Measurements from ENCODE around the gene IFITM10. TPM values are rescaled to one million over a fixed set of nuclear protein-coding genes. Genes with fewer than 3 reads are reported as not detected.

The IFITM10 gene
- total RNA-seq, 4 donors from 2014 or later: 0.79 to 2.3 (median 1.6) TPM

DNA sequence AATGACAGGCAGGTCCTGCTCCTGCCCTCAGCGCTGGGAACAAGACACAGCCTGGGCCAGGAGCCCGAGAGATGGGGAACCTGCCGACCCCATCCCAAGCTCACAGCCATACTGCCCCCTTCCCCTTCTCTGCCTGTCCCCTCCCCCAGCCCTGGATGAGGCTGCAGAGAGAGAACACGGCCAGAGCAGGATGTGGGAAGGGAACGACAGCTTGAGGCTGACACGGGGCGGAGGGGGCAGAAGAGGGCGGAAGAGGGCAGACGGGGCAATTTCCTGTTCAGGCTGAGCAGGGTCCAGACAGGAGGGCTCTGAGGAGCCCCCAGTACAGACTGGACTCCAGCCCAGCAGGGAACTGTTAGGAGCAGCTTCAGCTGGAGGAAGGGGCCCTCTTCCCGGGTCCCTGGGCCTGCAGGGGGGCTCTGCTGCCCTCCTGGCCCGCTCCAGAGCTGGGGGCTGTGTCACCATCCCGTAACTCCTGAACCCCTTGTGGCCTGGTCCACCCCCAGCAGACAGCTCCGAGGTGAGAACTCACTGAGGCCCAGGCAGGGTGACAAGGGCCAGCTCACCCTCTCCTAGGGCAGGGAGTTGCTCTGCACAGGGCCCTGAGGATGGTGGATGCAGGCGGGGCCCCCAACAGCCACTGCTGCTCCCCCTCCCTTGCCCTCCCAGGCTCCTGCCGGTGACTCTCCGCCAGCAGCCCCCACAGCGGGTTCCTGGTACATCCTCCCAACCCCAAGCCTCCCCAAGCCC lies 7.6 kb upstream of the IFITM10 start:
- TF ChIP-seq, protein P1, sequence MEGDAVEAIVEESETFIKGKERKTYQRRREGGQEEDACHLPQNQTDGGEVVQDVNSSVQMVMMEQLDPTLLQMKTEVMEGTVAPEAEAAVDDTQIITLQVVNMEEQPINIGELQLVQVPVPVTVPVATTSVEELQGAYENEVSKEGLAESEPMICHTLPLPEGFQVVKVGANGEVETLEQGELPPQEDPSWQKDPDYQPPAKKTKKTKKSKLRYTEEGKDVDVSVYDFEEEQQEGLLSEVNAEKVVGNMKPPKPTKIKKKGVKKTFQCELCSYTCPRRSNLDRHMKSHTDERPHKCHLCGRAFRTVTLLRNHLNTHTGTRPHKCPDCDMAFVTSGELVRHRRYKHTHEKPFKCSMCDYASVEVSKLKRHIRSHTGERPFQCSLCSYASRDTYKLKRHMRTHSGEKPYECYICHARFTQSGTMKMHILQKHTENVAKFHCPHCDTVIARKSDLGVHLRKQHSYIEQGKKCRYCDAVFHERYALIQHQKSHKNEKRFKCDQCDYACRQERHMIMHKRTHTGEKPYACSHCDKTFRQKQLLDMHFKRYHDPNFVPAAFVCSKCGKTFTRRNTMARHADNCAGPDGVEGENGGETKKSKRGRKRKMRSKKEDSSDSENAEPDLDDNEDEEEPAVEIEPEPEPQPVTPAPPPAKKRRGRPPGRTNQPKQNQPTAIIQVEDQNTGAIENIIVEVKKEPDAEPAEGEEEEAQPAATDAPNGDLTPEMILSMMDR (IDR thresholded peaks at IDR 0.05): no peak
- ATAC-seq (ENCODE audit: low FRiP score): no peak
- DNase-seq (ENCODE audit: low spot score): no peak

DNA sequence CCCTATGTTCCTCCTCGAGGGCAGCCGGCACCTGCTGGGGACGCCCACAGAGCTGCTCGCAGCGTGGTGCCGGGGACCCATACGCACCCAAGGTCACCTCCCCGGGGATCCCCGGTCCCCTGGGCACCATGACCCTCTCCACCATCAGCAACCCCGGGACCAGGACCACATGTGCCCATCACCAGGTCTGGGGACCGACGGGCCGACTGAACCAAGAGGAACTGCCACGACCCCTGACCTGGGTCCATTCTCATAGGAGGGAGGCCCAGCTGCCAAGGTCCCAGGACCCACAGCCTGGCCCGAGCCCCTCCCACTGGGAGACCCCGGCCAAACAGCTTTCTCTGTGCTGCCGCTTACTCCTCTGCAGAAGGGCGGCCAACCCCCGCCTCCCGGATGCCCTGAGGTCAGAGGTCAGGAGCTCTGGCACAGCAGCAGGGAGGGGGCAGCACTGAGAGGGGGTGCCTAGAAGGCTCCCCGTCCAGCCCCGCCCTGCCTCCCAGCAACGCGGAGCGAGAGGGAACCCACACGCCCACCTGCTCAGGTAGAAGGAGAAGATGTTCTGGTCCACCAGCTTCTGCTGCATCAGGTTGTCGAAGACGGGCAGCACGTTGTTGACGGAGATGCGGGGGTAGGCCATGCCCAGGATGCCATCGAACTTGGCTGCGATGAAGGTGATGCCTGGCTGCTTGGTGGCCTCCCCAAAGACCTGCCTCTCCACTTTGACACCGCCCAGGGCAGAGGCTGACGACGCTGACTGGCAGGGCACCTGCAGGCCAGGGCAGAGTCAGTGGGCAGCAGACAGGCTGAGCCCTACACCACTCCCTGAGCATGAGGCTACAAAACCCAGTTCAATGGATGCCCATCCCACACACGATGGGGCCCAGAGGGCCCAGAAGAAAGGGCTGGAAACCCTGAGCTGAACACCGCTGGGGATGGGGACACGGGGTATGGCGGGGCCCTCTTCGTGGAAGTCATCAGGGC lies 6.7 kb upstream of the IFITM10 start:
- no peak for DNase-seq (ENCODE audit: low spot score)
- TF ChIP-seq, protein P1 (IDR thresholded peaks at IDR 0.05): no peak

DNA sequence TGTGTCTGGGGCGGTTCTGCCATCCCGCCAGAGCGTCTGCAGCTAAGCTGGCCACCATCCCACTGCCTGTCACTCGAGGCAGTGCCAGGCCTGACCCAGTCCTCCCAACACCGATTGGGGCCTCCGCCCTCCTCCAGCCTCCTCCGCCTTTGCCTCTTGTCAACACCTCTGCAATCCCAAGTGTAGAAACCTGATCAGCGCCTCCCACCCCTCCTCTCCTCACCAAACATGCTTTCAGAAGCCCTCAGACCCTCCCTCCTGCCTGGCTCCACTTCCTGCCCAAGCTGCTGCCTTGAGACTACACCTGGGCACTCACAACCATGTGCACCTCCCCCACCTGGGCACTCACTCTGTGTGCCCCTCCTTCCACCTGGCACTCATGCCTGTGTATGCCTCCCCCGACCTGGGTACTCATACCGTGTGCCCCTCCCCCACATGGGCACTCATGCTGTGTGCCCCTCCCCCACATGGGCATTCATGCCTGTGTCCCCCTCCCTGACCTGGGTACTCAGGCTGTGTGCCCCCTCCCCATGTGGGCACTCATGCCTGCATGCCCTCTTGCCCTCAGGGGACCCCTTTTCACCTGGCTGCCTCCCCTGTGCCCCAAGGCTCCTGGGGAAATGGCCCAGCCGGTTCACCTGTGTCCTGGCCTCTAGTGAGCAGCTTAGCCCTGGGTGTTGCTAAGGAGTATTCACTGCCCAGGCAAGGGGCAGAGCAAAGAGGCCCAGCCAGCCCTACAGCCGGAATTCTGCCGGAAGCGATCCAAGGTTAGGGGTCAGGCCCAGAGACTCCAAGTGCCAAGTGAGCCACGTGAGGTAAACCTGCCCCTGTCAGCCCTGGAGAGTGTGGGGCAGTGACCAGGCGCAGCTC lies 5.5 kb upstream of the IFITM10 start:
- TF ChIP-seq, protein P1 (IDR thresholded peaks at IDR 0.05): no peak
- ATAC-seq (ENCODE audit: low FRiP score) (peak; percentile 3), DNase-seq (ENCODE audit: low spot score) (no peak)

More for the DNA sequence above, 6.7 kb upstream of the IFITM10 start:
- no peak for ATAC-seq (ENCODE audit: low FRiP score)

DNA sequence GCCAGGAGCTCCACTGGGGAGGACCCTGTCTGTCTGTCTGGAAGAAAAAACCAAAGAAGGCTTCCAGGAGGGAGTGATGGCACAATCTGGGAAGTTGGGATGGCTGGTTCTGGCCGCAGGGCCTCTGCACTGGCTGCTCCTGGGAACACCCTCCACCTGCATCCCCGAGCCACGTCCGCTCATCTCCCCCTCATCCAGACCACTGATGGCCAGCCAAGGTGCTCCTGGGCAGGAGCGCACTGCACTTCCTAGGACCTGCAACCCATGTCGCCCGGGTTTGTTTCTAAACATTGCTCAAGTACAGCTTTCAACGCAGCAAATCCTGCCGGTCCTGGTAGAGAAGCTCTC lies 4.9 kb upstream of the IFITM10 start:
- ATAC-seq (ENCODE audit: low FRiP score): no peak
- TF ChIP-seq, protein P1 (IDR thresholded peaks at IDR 0.05): no peak
- no peak for DNase-seq (ENCODE audit: low spot score)

DNA sequence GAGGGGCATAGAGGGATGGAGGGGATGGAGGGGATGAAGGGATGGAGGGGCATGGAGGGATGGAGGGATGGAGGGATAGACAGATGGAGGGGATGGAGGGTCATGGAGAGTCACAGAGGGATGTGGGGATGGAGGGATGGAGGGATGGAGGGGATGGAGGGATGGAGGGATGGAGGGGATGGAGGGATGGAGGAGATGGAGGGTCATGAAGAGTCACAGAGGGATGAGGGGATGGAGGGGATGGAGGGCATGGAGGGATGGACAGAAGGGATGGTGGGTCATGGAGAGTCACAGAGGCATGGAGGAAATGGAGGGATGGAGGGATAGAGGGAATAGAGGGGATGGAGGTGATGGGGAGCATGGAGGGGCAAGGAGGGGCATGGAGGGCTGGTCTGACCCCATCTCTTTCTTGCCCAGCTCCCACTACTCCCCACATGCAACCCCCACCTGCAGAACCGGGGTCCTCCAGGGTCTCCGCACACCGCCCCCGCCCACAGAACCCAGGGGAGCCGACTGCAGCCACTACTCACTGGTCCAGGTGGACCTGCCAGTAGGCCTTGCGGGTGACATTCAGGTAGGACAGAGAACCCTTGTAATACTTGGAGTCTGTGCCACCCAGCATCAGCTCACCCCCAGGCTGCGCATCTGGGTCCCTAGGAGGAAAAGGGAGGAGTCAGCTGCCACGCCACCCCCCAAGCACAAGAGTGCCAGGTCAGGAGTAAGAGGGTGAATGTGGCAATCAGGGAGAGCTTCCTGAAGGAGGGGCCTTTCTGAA lies 4.2 kb upstream of the IFITM10 start:
- ATAC-seq (ENCODE audit: low FRiP score) (no peak), DNase-seq (ENCODE audit: low spot score) (no peak)
- TF ChIP-seq, protein P1 (IDR thresholded peaks at IDR 0.05): no peak

DNA sequence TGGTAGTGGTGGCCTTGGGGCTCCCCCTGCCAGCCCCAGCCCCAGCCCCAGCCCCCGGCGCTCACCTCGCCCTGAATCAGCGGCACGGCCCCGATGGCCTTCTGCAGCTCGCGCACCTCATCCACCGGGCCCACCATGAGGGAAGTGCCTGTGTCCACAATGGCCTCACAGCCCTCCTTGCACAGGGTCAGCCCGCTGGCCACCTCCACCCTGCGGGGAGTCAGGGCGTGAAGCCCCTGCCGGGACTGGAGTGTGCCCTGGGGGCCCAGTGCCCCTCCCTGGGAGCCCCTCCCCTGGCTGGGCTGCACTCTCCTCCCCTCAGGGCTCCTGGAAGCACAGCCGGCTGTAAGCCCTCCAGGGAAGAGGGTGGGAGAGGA lies 3.5 kb upstream of the IFITM10 start:
- no peak for ATAC-seq (ENCODE audit: low FRiP score)
- TF ChIP-seq, protein P1 (IDR thresholded peaks at IDR 0.05): no peak
- DNase-seq (ENCODE audit: low spot score): no peak
